ENCODE measurements around the gene TGOLN2.

TGOLN2 gene

DNA sequence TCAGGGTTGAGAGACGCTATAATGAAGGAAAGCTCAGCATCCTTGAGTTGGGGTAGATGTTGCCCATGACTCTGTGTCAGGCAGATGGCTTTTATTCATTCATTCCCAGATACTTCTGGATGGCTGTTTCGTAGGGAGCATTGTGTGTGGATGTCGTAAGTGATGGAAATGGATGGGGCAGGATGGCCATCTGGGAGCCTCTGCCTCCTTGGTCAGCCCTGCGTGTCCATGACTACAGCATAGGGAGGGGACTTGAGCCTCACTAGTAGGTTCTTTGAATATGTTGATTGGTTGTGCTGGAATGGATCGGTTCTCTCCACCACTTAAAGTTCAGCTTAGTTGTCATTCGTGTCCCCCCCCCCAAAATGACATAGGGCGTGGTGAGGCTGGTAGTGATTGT is 44.9 kb downstream of the TGOLN2 start:
- no peak for DNase-seq (ENCODE audit: low read depth)

DNA sequence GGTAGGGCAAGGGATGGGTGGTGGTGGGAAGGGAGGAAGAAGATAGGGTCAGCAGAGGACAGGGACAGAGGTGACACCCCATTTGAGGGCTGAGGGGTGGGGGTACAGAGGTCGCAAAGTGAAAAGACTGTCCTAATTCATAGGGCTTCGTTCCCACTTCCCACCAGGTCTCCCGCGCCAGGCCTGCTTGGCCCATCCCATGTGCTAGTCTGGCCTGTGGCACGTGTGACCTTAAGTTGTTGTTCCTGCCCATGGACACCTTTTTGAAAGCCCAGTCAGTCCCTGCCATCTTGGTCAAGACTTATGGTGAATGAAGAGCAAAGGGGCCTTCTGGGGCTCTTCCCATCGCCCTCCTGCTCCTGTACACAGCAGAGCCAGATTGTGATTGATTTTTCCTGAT is 46.2 kb downstream of the TGOLN2 start:
- TF ChIP-seq, protein P1, sequence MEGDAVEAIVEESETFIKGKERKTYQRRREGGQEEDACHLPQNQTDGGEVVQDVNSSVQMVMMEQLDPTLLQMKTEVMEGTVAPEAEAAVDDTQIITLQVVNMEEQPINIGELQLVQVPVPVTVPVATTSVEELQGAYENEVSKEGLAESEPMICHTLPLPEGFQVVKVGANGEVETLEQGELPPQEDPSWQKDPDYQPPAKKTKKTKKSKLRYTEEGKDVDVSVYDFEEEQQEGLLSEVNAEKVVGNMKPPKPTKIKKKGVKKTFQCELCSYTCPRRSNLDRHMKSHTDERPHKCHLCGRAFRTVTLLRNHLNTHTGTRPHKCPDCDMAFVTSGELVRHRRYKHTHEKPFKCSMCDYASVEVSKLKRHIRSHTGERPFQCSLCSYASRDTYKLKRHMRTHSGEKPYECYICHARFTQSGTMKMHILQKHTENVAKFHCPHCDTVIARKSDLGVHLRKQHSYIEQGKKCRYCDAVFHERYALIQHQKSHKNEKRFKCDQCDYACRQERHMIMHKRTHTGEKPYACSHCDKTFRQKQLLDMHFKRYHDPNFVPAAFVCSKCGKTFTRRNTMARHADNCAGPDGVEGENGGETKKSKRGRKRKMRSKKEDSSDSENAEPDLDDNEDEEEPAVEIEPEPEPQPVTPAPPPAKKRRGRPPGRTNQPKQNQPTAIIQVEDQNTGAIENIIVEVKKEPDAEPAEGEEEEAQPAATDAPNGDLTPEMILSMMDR (conservative IDR thresholded peaks at IDR 0.05; ENCODE audit: low read depth, low read length), result no peak
- no peak overlapping the region for H3K4me3 ChIP-seq (ENCODE audit: low read depth, low read length)
- DNase-seq (ENCODE audit: low read depth), result no peak

More for the DNA sequence above, 44.9 kb downstream of the TGOLN2 start:
- H3K4me3 ChIP-seq (ENCODE audit: low read depth, low read length), result no peak overlapping the region
- TF ChIP-seq, protein P1 (conservative IDR thresholded peaks at IDR 0.05; ENCODE audit: low read depth, low read length), result no peak

DNA sequence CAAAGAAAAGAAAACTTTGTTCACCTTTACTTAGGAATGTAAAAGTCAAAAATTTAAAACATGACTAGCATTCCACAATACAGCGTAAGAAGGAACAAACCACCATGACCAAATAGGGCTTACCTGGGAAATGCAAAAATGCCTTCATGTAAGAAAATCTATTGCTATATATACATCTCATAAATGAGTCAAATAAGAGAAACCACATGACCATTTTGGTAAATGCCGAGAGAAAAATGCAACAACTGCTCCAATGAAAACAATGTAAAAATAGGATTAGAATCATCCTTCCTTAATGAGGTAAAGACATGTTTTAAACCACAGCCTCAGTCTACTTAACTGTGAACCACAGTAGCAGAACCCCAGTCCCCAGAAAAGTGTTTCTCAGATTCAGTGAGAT is 49.4 kb downstream of the TGOLN2 start:
- peak overlapping the region; percentile 34 for H3K4me3 ChIP-seq (ENCODE audit: low read depth, low read length)
- TF ChIP-seq, protein P1 (conservative IDR thresholded peaks at IDR 0.05; ENCODE audit: low read depth, low read length), result no peak
- DNase-seq (ENCODE audit: low read depth), result peak; percentile 65

DNA sequence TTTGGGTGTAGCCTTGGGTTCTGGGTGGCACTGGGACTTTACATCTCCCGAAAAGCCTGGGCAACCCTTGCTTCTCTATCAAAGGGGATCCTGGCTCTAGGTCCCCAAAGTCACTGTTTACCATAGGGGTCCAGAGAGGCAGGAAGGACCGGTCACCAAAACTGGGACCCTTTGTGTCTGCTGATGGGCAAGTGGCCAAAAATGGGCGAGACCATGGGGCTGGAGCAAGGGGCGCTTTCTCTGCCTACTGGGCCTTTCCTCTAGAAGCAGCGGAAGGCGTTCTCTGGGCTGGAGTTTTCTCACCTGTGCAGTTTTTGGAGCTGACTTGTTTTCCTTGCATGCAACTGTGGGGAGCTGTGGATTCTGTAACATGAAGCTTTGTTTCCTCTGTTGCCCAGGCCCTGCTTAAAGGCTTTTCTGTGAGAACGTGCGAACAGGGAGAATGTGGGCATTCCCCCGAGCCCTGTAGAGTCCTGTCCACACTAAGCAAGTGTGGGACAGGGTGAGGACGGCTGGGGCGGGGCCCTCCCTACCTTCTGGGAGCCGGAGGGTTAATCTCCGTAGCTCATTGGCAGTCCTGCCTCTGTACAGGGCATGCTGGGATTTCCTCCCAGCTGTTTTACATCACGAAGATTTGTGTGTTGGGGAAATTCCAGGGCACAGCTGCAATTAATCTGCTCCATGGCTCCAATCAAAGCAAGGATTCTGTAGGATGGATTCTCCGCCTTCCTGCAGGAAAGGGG is 50.2 kb downstream of the TGOLN2 start:
- TF ChIP-seq, protein P1 (conservative IDR thresholded peaks at IDR 0.05; ENCODE audit: low read depth, low read length), result no peak
- peak overlapping the region; percentile 41 for H3K4me3 ChIP-seq (ENCODE audit: low read depth, low read length)
- DNase-seq (ENCODE audit: low read depth), result peak; percentile 82

DNA sequence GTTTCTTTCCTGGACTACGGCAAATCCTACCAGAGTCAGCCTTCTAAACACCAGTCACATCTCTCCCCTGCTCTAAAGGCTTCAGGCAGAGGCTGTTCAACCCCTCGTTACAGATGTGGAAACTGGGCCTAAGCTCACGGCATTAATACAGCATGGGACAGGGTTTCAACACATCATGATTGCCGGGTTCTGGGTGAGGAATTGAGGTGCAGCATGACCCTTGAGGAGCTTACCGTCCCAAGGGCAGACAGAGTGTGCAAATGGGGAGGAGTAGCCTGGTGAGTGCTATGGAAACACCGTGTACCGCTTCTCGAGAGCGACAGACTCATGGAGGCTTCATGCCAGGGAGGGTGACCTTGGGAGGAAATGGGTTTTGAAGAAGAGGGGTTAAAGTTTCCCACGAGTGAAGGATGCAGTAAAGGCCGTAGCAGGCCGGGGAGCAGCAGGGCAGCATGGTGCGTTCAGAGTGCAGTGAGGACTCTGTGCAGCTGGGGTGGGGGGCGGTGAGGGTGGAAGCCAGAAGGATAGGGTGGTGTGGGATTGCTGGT is 51.1 kb downstream of the TGOLN2 start:
- TF ChIP-seq, protein P1 (conservative IDR thresholded peaks at IDR 0.05; ENCODE audit: low read depth, low read length), result no peak
- no peak for DNase-seq (ENCODE audit: low read depth)
- H3K4me3 ChIP-seq (ENCODE audit: low read depth, low read length), result no peak overlapping the region

DNA sequence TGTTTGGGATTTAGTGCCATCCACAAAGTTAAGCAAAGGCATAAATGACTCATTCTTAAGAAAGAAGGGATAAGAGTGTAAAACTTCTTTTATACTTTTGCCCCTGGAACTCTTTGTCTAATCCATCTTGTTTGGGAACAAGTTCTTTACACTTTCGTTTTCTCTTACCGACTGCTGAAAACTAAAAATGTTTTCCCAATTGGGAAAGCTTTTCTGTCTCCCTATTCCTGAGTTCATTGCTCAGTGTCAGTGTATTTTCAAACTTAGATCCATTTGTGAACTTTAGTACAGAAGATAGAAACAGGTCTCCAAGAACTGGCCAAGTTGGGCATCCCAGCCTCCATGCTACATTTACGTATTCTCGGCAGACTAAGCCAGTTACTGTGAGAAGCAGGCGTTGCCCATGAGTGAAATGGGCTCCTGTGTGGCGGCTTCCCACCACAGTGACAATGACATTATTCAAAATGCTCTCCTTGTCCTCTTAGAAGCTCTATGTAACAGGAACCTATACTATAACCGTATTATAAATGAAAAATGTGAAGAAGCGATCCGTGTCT is 51.7 kb downstream of the TGOLN2 start:
- no peak overlapping the region for H3K4me3 ChIP-seq (ENCODE audit: low read depth, low read length)
- TF ChIP-seq, protein P1 (conservative IDR thresholded peaks at IDR 0.05; ENCODE audit: low read depth, low read length), result no peak
- DNase-seq (ENCODE audit: low read depth), result no peak

Data from choroid plexus epithelial cell (primary cell).